SK-N-SH (cell line): ENCODE results near the gene PCIF1. TPM values are rescaled to one million over a fixed set of nuclear protein-coding genes. Genes with fewer than 3 reads are reported as not detected.

ENCODE experiments used
- CTCF ChIA-PET: fragments of 300-600, 350-600 bp; formaldehyde crosslinking; extraction: SDS; loops from one replicate; lab custom pipeline; 2021; lab: Yijun Ruan, JAX
- POLR2A ChIA-PET: fragments of 350-600 bp; sonication (Branson Sonifier 250); formaldehyde crosslinking; extraction: SDS; loops from one replicate; lab custom pipeline; 2020; ENCODE audit warnings: antibody characterized with exemption, inconsistent platforms; lab: Yijun Ruan, JAX
- DNase-seq: peaks from one replicate; pipeline ENCODE4 v3.0.0; 2012
- H2AFZ ChIP-seq: fragments of 200-600 bp; sonication (generic); 2 replicates; pipeline ENCODE4 v1.8.1; 2016; ENCODE audit warnings: antibody characterized with exemption, mild to moderate bottlenecking, low read depth
- H3F3A ChIP-seq: fragments of 200-600 bp; sonication (generic); replicated peaks from 2 replicates; pipeline ENCODE3; 2016; ENCODE audit warnings: antibody characterized with exemption, mild to moderate bottlenecking; ENCODE audit not compliant: insufficient read depth
- H3K27ac ChIP-seq, 2 experiments: fragments of 200-500 bp in 1 of 2; fragments of 200-600 bp in 1 of 2; sonication (Bioruptor generic) in 1 of 2; sonication (generic), shearing (Covaris generic) in 1 of 2; 2 replicates each; pipeline versions ENCODE4 v1.5.1 to v1.6.1; 2014 to 2016; ENCODE audit warnings: low read depth in 2 of 2, inconsistent platforms in 1 of 2, low read length in 1 of 2, mild to moderate bottlenecking in 1 of 2, mixed read lengths in 1 of 2
- H3K27me3 ChIP-seq: fragments of 200-600 bp; sonication (generic), shearing (Covaris generic); 2 replicates; pipeline ENCODE4 v1.6.1; 2016; ENCODE audit warnings: mixed run types; ENCODE audit not compliant: insufficient read depth
- H3K36me3 ChIP-seq, 2 experiments: fragments of 200-500 bp in 1 of 2; fragments of 200-600 bp in 1 of 2; sonication (Bioruptor generic) in 1 of 2; sonication (generic) in 1 of 2; replicated peaks in 1 of 2; 2 replicates each; pipeline versions ENCODE3 to v1.5.1; 2014 to 2016; ENCODE audit warnings: low read length in 1 of 2, mild to moderate bottlenecking in 1 of 2; ENCODE audit not compliant: insufficient read depth in 2 of 2, control insufficient read depth in 1 of 2
- H3K4me1 ChIP-seq, 2 experiments: fragments of 200-500 bp in 1 of 2; fragments of 200-600 bp in 1 of 2; sonication (Bioruptor generic) in 1 of 2; sonication (generic), shearing (Covaris generic) in 1 of 2; 2 replicates each; pipeline versions ENCODE4 v1.5.1 to v1.6.1; 2014 to 2016; ENCODE audit warnings: low read depth in 1 of 2, low read length in 1 of 2, mixed run types in 1 of 2; ENCODE audit not compliant: insufficient read depth in 2 of 2, control insufficient read depth in 1 of 2
- H3K4me2 ChIP-seq: fragments of 200-600 bp; sonication (generic), shearing (Covaris generic); 2 replicates; pipeline ENCODE4 v1.6.1; 2017; ENCODE audit warnings: mixed run types
- H3K4me3 ChIP-seq, 2 experiments: fragments of 200-500 bp in 1 of 2; fragments of 200-600 bp in 1 of 2; sonication (Bioruptor generic) in 1 of 2; sonication (generic), shearing (Covaris generic) in 1 of 2; 2 replicates each; pipeline versions ENCODE4 v1.5.1 to v1.8.1; 2014 to 2016; ENCODE audit warnings: low read depth in 2 of 2, inconsistent platforms in 1 of 2, low read length in 1 of 2, mild to moderate bottlenecking in 1 of 2, mixed read lengths in 1 of 2, moderate library complexity in 1 of 2
- H3K79me2 ChIP-seq: fragments of 200-600 bp; sonication (generic); 2 replicates; pipeline ENCODE4 v1.8.1; 2017; ENCODE audit warnings: mild to moderate bottlenecking; ENCODE audit not compliant: insufficient read depth
- H3K9ac ChIP-seq: fragments of 200-600 bp; sonication (generic); 2 replicates; pipeline ENCODE4 v1.6.1; 2017; ENCODE audit warnings: mixed run types
- H3K9me2 ChIP-seq: fragments of 200-600 bp; sonication (generic); 2 replicates; pipeline ENCODE4 v1.6.1; 2017; ENCODE audit warnings: mixed run types
- H3K9me3 ChIP-seq: fragments of 200-600 bp; sonication (generic); 2 replicates; pipeline ENCODE4 v1.6.1; 2017; ENCODE audit warnings: mixed run types, mild to moderate bottlenecking, moderate library complexity
- H4K20me1 ChIP-seq: fragments of 200-600 bp; sonication (generic); 2 replicates; pipeline ENCODE4 v1.6.1; 2017; ENCODE audit warnings: mild to moderate bottlenecking, mixed run types; ENCODE audit not compliant: insufficient read depth
- CTCF ChIP-seq: fragments of 200-600 bp; sonication (generic); IDR thresholded peaks from 2 replicates; pipeline ENCODE4 v1.6.1; 2017; ENCODE audit warnings: antibody characterized with exemption, mild to moderate bottlenecking, moderate library complexity
- ELF1 ChIP-seq: IDR thresholded peaks from 2 replicates; pipeline ENCODE4 v1.4.0; 2012
- EP300 ChIP-seq, 2 experiments: IDR thresholded peaks; 2 replicates each; pipeline versions ENCODE4 v1.4.0 to v1.6.1; 2012; ENCODE audit warnings: borderline replicate concordance in 1 of 2, low read depth in 1 of 2, low read length in 1 of 2
- EZH2phosphoT487 ChIP-seq: fragments of 200-600 bp; sonication (generic); IDR thresholded peaks from 2 replicates; pipeline ENCODE4 v1.6.1; 2017; ENCODE audit warnings: low read depth, mixed run types, mild to moderate bottlenecking, antibody characterized with exemption, moderate library complexity, borderline replicate concordance
- FOXJ3 ChIP-seq: sonication (generic); formaldehyde crosslinking; IDR thresholded peaks from 2 replicates; pipeline ENCODE4 v1.5.1; 2020; ENCODE audit warnings: mild to moderate bottlenecking, missing genetic modification reagents
- FOXM1 ChIP-seq: IDR thresholded peaks from 2 replicates; pipeline ENCODE4 v1.4.0; 2012; ENCODE audit warnings: low read depth, mild to moderate bottlenecking
- GABPA ChIP-seq: IDR thresholded peaks from 2 replicates; pipeline ENCODE4 v1.4.0; 2012; ENCODE audit warnings: low read depth, mild to moderate bottlenecking
- GATA2 ChIP-seq: sonication (generic); formaldehyde crosslinking; IDR thresholded peaks from 2 replicates; pipeline ENCODE4 v1.5.0; 2020; ENCODE audit warnings: mild to moderate bottlenecking, missing genetic modification reagents
- IRF3 ChIP-seq: fragments of 150-350 bp; IDR thresholded peaks from 2 replicates; pipeline ENCODE4 v1.6.1; 2016; ENCODE audit warnings: mild to moderate bottlenecking, low read depth, low read length
- JUND ChIP-seq: IDR thresholded peaks from 2 replicates; pipeline ENCODE4 v1.4.0; 2012
- MEF2A ChIP-seq: IDR thresholded peaks from 2 replicates; pipeline ENCODE4 v1.4.0; 2012; ENCODE audit warnings: low read depth, borderline replicate concordance
- MXI1 ChIP-seq: IDR thresholded peaks from 2 replicates; pipeline ENCODE4 v1.6.1; 2012; ENCODE audit warnings: mild to moderate bottlenecking, low read depth, low read length, improper control_type of control experiment
- NFIC ChIP-seq: IDR thresholded peaks from 2 replicates; pipeline ENCODE4 v1.4.0; 2012; ENCODE audit warnings: borderline replicate concordance
- RAD21 ChIP-seq: IDR thresholded peaks from 2 replicates; pipeline ENCODE4 v1.6.1; 2012; ENCODE audit warnings: mild to moderate bottlenecking, low read length
- RFX5 ChIP-seq: IDR thresholded peaks from 2 replicates; pipeline ENCODE4 v1.6.1; 2012; ENCODE audit warnings: mild to moderate bottlenecking, improper control_type of control experiment, low read length
- SIN3A ChIP-seq: IDR thresholded peaks from 2 replicates; pipeline ENCODE4 v1.6.1; 2012; ENCODE audit warnings: low read depth, mild to moderate bottlenecking, low read length, moderate library complexity, borderline replicate concordance
- TAF1 ChIP-seq: IDR thresholded peaks from 2 replicates; pipeline ENCODE4 v1.6.1; 2012; ENCODE audit warnings: low read depth, mild to moderate bottlenecking, low read length, moderate library complexity, borderline replicate concordance
- TCF12 ChIP-seq: IDR thresholded peaks from 2 replicates; pipeline ENCODE4 v1.4.0; 2012
- TEAD4 ChIP-seq: IDR thresholded peaks from 2 replicates; pipeline ENCODE4 v1.4.0; 2012; ENCODE audit warnings: mild to moderate bottlenecking, borderline replicate concordance; ENCODE audit not compliant: insufficient read depth
- USF2 ChIP-seq: fragments of 150-350 bp; IDR thresholded peaks from 2 replicates; pipeline ENCODE4 v1.6.1; 2017; ENCODE audit warnings: antibody characterized with exemption, low read length, low read depth, borderline replicate concordance
- YY1 ChIP-seq: IDR thresholded peaks from 2 replicates; pipeline ENCODE4 v1.4.0; 2012; ENCODE audit warnings: low read depth, mild to moderate bottlenecking
- WGBS: methylation state at CpG from one replicate; pipeline ENCODE4 v1.1.6; 2017; ENCODE audit warnings: low lambda C conversion rate; 5-methylcytosine and 5-hydroxymethylcytosine counted together
- polyA plus RNA-seq, 3 experiments: library from polyadenylated mRNA; depleted of rRNA; stranded (reverse); fragments of >200 nt; gene quantifications; 2 replicates each; pipeline ENCODE4 v1.2.3, GENCODE V29; 2012

PCIF1 gene
- polyA plus RNA-seq, 1 of the 3 experiments (the other 2 are of a cell fraction) = 23.1 TPM

GRCh38 chr20:45926731-45927070 is 7.8 kb upstream of the PCIF1 start:
- 89% methylated on average over 2 of the region's 2 CpGs for WGBS

GRCh38 chr20:45927071-45927878 is 7.2 kb upstream of the PCIF1 start:
- no peak overlapping the region for H3K27ac ChIP-seq
- no peak for DNase-seq
- H3K9me2 ChIP-seq = no peaks in the 10 kb centered on the region
- no peak overlapping the region for H3K4me3 ChIP-seq
- ChIA-PET CTCF (interaction anchor here (1.0 to 1.7 kb wide), 5 partner anchors 8 to 60 kb away, joined by 3 to 7 read pairs (median 5); no protein-coding TSS in a partner anchor), POLR2A (no interaction called here)
- H3K36me3 ChIP-seq = peaks cover 0 to 6% of the 10 kb centered on the region in 2 experiments
- WGBS = 77% methylated on average over 14 of the region's 14 CpGs
- no peak overlapping the region for H3K4me2 ChIP-seq
- H3K27me3 ChIP-seq = no peaks in the 10 kb centered on the region
- H3K4me1 ChIP-seq = no peaks in the 10 kb centered on the region
- H3K79me2 ChIP-seq = peaks cover 10% of the 10 kb centered on the region
- no peak overlapping the region for H2AFZ ChIP-seq
- no peaks in the 10 kb centered on the region for H4K20me1 ChIP-seq
- no peaks in the 10 kb centered on the region for H3K9me3 ChIP-seq
- peaks cover 9% of the 10 kb centered on the region for H3F3A ChIP-seq
- no peak overlapping the region for H3K9ac ChIP-seq
- TF ChIP-seq USF2 (no peak), NFIC (no peak), FOXJ3 (CRISPR knock-in tag) (no peak), RFX5 (no peak), RAD21 (no peak), SIN3A (no peak), EZH2phosphoT487 (no peak), IRF3 (no peak), ELF1 (no peak), TAF1 (no peak), EP300 (IDR thresholded peaks at IDR 0.05; ENCODE audit: borderline replicate concordance in 1 of 2, low read depth in 1 of 2, low read length in 1 of 2) (no peak), TCF12 (no peak), JUND (no peak)

More at GRCh38 chr20:45926731-45927070, 7.8 kb upstream of the PCIF1 start:
- no peak overlapping the region for H3K9ac ChIP-seq
- H2AFZ ChIP-seq = no peak overlapping the region
- no peaks in the 10 kb centered on the region for H4K20me1 ChIP-seq
- TF ChIP-seq TEAD4 = no peak
- no peak for TF ChIP-seq MXI1
- no peak for TF ChIP-seq CTCF
- TF ChIP-seq FOXJ3 (CRISPR knock-in tag) = no peak
- no peak for TF ChIP-seq NFIC
- TF ChIP-seq GABPA = no peak
- TF ChIP-seq YY1 = no peak
- no peak for TF ChIP-seq GATA2
- no peak for TF ChIP-seq USF2
- no peak for TF ChIP-seq FOXM1
- TF ChIP-seq RFX5 = no peak
- no peak for TF ChIP-seq MEF2A
- no peaks in the 10 kb centered on the region for H3K27me3 ChIP-seq
- peaks cover 9% of the 10 kb centered on the region for H3F3A ChIP-seq
- no peak overlapping the region for H3K4me3 ChIP-seq
- H3K4me2 ChIP-seq = no peak overlapping the region
- H3K79me2 ChIP-seq = peaks cover 5% of the 10 kb centered on the region; the same call in 1 of the 2 replicates
- peaks cover 0 to 4% of the 10 kb centered on the region in 2 experiments for H3K36me3 ChIP-seq
- no peak for DNase-seq
- no peak overlapping the region for H3K27ac ChIP-seq
- POLR2A ChIA-PET = no interaction called here
- no peaks in the 10 kb centered on the region for H3K9me3 ChIP-seq
- H3K9me2 ChIP-seq = no peaks in the 10 kb centered on the region
- CTCF ChIA-PET = interaction anchor here (1.4 to 1.6 kb wide), 2 partner anchors 37 to 43 kb away, joined by 4 to 5 read pairs; no protein-coding TSS in a partner anchor
- H3K4me1 ChIP-seq = no peaks in the 10 kb centered on the region
